ENCODE results near the gene ZFYVE28.

The ZFYVE28 gene

GRCh38 chr4:2306773-2307410, 111.6 kb downstream of the ZFYVE28 start:
- H3K4me3 Mint-ChIP-seq, result no peak overlapping the region
- no peak for DNase-seq
- TF ChIP-seq CTCF (IDR thresholded peaks at IDR 0.05), result no peak
- no peak overlapping the region for H3K27ac Mint-ChIP-seq
- H3K36me3 Mint-ChIP-seq (ENCODE audit: low read depth), result peaks cover 4% of the 10 kb centered on the region
- H3K27me3 Mint-ChIP-seq (ENCODE audit: low read depth, poor library complexity), result peaks cover 20% of the 10 kb centered on the region
- peaks cover 48% of the 10 kb centered on the region for H3K9me3 Mint-ChIP-seq
- no peaks in the 10 kb centered on the region for H3K4me1 Mint-ChIP-seq

DNA sequence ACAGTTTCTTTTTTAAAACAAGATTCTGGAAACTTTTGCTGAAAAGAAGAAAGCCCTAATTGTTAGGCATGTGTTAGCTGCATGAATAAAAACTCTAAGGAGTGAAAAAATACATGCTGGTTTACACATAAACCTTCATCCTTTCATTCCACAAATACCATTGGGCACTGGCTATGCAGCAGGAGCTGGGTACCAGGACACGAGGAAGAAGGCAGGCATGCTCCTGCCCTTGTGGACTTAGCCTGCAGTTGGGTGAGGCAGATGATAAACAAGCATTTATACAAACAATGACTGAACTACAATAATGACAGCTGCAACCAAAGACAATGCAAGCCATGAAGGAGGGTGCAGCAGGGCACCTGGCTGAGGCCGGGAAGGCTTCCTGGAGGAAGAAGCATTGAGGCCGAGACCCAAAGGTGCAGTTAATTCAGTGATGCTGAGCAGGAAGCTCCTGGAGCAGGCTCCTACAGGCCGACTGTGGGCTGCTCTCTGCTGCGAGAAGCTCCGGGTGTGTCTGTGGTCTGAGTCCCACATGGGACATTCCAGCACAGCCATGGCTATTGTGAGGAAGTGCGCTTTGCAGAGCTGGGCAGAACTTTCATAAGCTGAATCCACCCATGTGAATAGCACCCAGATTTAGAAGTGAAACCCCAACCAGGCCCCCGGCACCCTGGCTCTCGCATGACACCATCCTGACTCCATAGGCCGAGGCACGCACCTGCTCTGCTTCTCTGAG, 112.5 kb downstream of the ZFYVE28 start:
- H3K27me3 Mint-ChIP-seq (ENCODE audit: low read depth, poor library complexity), result peaks cover 20% of the 10 kb centered on the region
- H3K4me3 Mint-ChIP-seq, result no peak overlapping the region
- no peak for DNase-seq
- H3K36me3 Mint-ChIP-seq (ENCODE audit: low read depth), result peaks cover 4% of the 10 kb centered on the region
- peaks cover 48% of the 10 kb centered on the region for H3K9me3 Mint-ChIP-seq
- no peak for TF ChIP-seq CTCF (IDR thresholded peaks at IDR 0.05)
- H3K4me1 Mint-ChIP-seq, result peaks cover 7% of the 10 kb centered on the region
- no peak overlapping the region for H3K27ac Mint-ChIP-seq

GRCh38 chr4:2304877-2305561, 113.4 kb downstream of the ZFYVE28 start:
- peaks cover 10% of the 10 kb centered on the region for H3K4me1 Mint-ChIP-seq
- no peak overlapping the region for H3K4me3 Mint-ChIP-seq
- peaks cover 4% of the 10 kb centered on the region for H3K36me3 Mint-ChIP-seq (ENCODE audit: low read depth)
- peaks cover 39% of the 10 kb centered on the region for H3K9me3 Mint-ChIP-seq
- DNase-seq, result no peak
- H3K27me3 Mint-ChIP-seq (ENCODE audit: low read depth, poor library complexity), result peaks cover 18% of the 10 kb centered on the region
- no peak for TF ChIP-seq CTCF (IDR thresholded peaks at IDR 0.05)
- H3K27ac Mint-ChIP-seq, result no peak overlapping the region

DNA sequence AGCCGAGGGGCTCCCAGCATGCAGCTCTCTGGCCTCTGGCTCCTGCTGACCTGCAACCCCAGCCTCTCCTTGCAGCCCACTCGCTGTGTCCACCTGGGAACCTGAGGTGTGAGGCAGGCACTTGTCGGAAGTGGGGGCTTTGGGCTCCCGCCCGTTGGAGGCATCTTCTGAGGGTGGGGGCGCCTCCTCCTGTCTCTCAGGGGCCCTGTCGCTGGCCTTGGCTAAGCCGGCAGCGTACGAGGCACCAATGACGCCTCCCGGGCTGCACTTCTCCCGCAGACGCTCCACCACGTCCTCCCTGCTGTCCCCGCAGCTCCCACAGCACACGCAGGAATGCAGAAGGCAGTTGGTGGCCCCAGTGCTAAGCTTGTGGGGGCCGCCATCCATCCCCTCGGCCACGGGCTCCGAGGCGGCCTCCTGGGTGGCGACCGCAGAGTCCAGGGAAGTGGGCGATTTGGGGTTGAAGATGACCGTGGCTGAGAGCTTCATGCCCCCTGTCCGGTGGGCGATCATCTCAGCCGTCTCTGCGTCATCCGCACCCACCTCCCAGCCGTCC, 114.0 kb downstream of the ZFYVE28 start:
- H3K27me3 Mint-ChIP-seq (ENCODE audit: low read depth, poor library complexity), result peaks cover 12% of the 10 kb centered on the region
- no peak overlapping the region for H3K4me3 Mint-ChIP-seq
- TF ChIP-seq CTCF (IDR thresholded peaks at IDR 0.05), result no peak
- H3K9me3 Mint-ChIP-seq, result peaks cover 35% of the 10 kb centered on the region
- H3K4me1 Mint-ChIP-seq, result peaks cover 10% of the 10 kb centered on the region
- DNase-seq, result no peak
- no peak overlapping the region for H3K27ac Mint-ChIP-seq
- peaks cover 4% of the 10 kb centered on the region for H3K36me3 Mint-ChIP-seq (ENCODE audit: low read depth)

GRCh38 chr4:2303686-2304320, 114.6 kb downstream of the ZFYVE28 start:
- DNase-seq, result no peak
- H3K4me3 Mint-ChIP-seq, result no peak overlapping the region
- peaks cover 4% of the 10 kb centered on the region for H3K36me3 Mint-ChIP-seq (ENCODE audit: low read depth)
- TF ChIP-seq CTCF (IDR thresholded peaks at IDR 0.05), result no peak
- H3K27me3 Mint-ChIP-seq (ENCODE audit: low read depth, poor library complexity), result peaks cover 12% of the 10 kb centered on the region
- peaks cover 29% of the 10 kb centered on the region for H3K9me3 Mint-ChIP-seq
- H3K27ac Mint-ChIP-seq, result no peak overlapping the region
- peaks cover 13% of the 10 kb centered on the region for H3K4me1 Mint-ChIP-seq
